PC-9 (cell line): ENCODE measurements around the gene SERPING1. TPM values are rescaled to one million over a fixed set of nuclear protein-coding genes. Genes with fewer than 3 reads are reported as not detected.

Source experiments
- BruUV-seq: library from RNA; stranded (reverse); fragments of 400-500 nt; replicated peaks from 2 replicates; lab custom pipeline; 2021; lab: Mats Ljungman, UMichigan
- CTCF ChIA-PET: fragments of 300-600 bp; sonication (Branson Sonifier 250); formaldehyde crosslinking; loops from one replicate; lab custom pipeline; 2022; ENCODE audit warnings: antibody characterized with exemption; lab: Charles Lee
- POLR2A ChIA-PET: fragments of 300-600 bp; sonication (Branson Sonifier 250); formaldehyde crosslinking; loops from one replicate; lab custom pipeline; 2022; ENCODE audit warnings: antibody characterized with exemption; ENCODE audit not compliant: unreplicated experiment; lab: Charles Lee
- DNase-seq, 2 experiments: peaks; one replicate each; pipeline versions ENCODE4 v3.0.0 to v3.0.0-alpha.2; 2015 to 2022; ENCODE audit warnings: mixed read lengths in 1 of 2
- H2AFZ ChIP-seq: fragments of 200-600 bp; sonication (generic); 2 replicates; pipeline ENCODE4 v1.8.1; 2017; ENCODE audit warnings: antibody characterized with exemption
- H3F3A ChIP-seq: fragments of 200-600 bp; sonication (generic); 2 replicates; pipeline ENCODE4 v1.8.1; 2017; ENCODE audit warnings: antibody characterized with exemption, mild to moderate bottlenecking, low read depth; ENCODE audit not compliant: insufficient read depth
- H3K27ac ChIP-seq: fragments of 200-600 bp; sonication (generic); 2 replicates; pipeline ENCODE4 v1.6.1; 2016; ENCODE audit warnings: mixed run types
- H3K27me3 ChIP-seq: fragments of 200-600 bp; sonication (generic); 2 replicates; pipeline ENCODE4 v1.6.1; 2016; ENCODE audit warnings: low read depth, mixed run types; ENCODE audit not compliant: insufficient read depth
- H3K36me3 ChIP-seq: fragments of 200-600 bp; sonication (generic); 2 replicates; pipeline ENCODE4 v1.6.1; 2016; ENCODE audit warnings: low read depth, mixed run types
- H3K4me1 ChIP-seq: fragments of 200-600 bp; sonication (generic); replicated peaks from 2 replicates; pipeline ENCODE4 v1.6.1; 2016; ENCODE audit warnings: mixed run types; ENCODE audit not compliant: insufficient read depth
- H3K4me2 ChIP-seq: fragments of 200-600 bp; sonication (generic); 2 replicates; pipeline ENCODE4 v1.6.1; 2017; ENCODE audit warnings: mixed run types
- H3K4me3 ChIP-seq: fragments of 200-600 bp; sonication (generic); 2 replicates; pipeline ENCODE4 v1.6.1; 2016; ENCODE audit warnings: mixed run types
- H3K79me2 ChIP-seq: fragments of 200-600 bp; sonication (generic); 2 replicates; pipeline ENCODE4 v1.6.1; 2017; ENCODE audit warnings: low read depth, mixed run types
- H3K9me2 ChIP-seq: fragments of 200-600 bp; sonication (generic); 2 replicates; pipeline ENCODE4 v1.8.1; 2017; ENCODE audit warnings: mild to moderate bottlenecking; ENCODE audit not compliant: insufficient read depth
- H3K9me3 ChIP-seq: fragments of 200-600 bp; sonication (generic); 2 replicates; pipeline ENCODE4 v1.8.1; 2016; ENCODE audit warnings: low read depth; ENCODE audit not compliant: insufficient read depth
- H4K20me1 ChIP-seq: fragments of 200-600 bp; sonication (generic); 2 replicates; pipeline ENCODE4 v1.8.1; 2017; ENCODE audit not compliant: insufficient read depth
- CTCF ChIP-seq: fragments of 200-600 bp; sonication (generic); conservative IDR thresholded peaks from 2 replicates; pipeline ENCODE4 v1.6.1; 2017; ENCODE audit warnings: mixed run types, antibody characterized with exemption, mild to moderate bottlenecking, moderate library complexity
- EZH2 ChIP-seq: fragments of 200-600 bp; sonication (generic); IDR thresholded peaks from 2 replicates; pipeline ENCODE4 v1.8.0; 2017; ENCODE audit warnings: antibody characterized with exemption, low read depth
- intact Hi-C: fragments of 100-400 bp; cut with micrococcal nuclease; formaldehyde crosslinking; loops from one replicate; pipeline ENCODE4 v1.10.0; 2022; ENCODE audit not compliant: unreplicated experiment
- total RNA-seq: library from RNA; stranded (reverse); gene quantifications from 2 replicates; pipeline ENCODE4 v1.2.3, GENCODE V29; 2021

Gene SERPING1
- total RNA-seq, 1 experiment from 2014 or later = 3.1 TPM

- H4K20me1 ChIP-seq = no peaks in the 10 kb centered on the region
- H3K79me2 ChIP-seq = no peaks in the 10 kb centered on the region
- H3K9me2 ChIP-seq = no peaks in the 10 kb centered on the region
- no TSS peak for BruUV-seq
- H3K4me1 ChIP-seq = no peaks in the 10 kb centered on the region
- ChIA-PET CTCF (no interaction called here), POLR2A (no interaction called here)
- no peak for TF ChIP-seq CTCF
- no peak for TF ChIP-seq EZH2
- H3K9me3 ChIP-seq = no peaks in the 10 kb centered on the region; the same call in 1 of the 2 replicates
- DNase-seq = no peak
- intact Hi-C loops = no loop called here
- no peaks in the 10 kb centered on the region for H3F3A ChIP-seq
- no peak overlapping the region for H3K27ac ChIP-seq
- H3K4me3 ChIP-seq = no peak overlapping the region
- H3K36me3 ChIP-seq = no peaks in the 10 kb centered on the region
- no peak overlapping the region for H3K4me2 ChIP-seq
- peaks cover 41% of the 10 kb centered on the region for H3K27me3 ChIP-seq
- H2AFZ ChIP-seq = no peak overlapping the region
Measured at GRCh38 chr11:57616595-57616994, 19.1 kb downstream of the SERPING1 start.

DNA sequence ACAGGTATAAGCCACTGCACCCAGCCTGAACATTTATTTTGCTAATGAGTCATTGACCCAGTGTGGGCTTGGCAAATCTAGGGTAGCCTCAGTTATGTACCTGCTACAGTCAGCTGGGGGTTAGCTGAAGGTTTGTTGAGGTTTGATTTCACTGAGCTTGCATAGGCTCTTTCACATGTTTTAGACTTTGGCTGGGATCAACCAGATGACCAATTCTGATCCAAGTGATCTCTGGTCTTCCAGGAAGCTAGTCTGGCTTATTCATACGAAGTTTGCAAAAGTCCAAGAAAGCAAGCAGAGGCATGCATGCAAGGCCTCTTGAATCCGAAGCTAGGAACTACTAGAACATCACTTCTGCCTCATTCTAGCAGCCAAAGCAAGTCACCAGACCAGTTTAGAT is 21.0 kb downstream of the SERPING1 start:
- DNase-seq = no peak
- TF ChIP-seq EZH2 (no peak), CTCF (no peak)
- POLR2A ChIA-PET = no interaction called here
- Histone ChIP-seq H3K4me3 (no peak overlapping the region), H3K9me2 (no peaks in the 10 kb centered on the region), H3K79me2 (no peaks in the 10 kb centered on the region), H3K4me2 (no peak overlapping the region), H3K27ac (no peak overlapping the region), H2AFZ (no peak overlapping the region), H3K9me3 (no peaks in the 10 kb centered on the region; the same call in 1 of the 2 replicates), H3F3A (no peaks in the 10 kb centered on the region), H4K20me1 (no peaks in the 10 kb centered on the region), H3K27me3 (peaks cover 26% of the 10 kb centered on the region; the same call in 1 of the 2 replicates), H3K4me1 (no peaks in the 10 kb centered on the region), H3K36me3 (no peaks in the 10 kb centered on the region)
- no TSS peak for BruUV-seq
- CTCF ChIA-PET = no interaction called here
- intact Hi-C loops = no loop called here

DNA sequence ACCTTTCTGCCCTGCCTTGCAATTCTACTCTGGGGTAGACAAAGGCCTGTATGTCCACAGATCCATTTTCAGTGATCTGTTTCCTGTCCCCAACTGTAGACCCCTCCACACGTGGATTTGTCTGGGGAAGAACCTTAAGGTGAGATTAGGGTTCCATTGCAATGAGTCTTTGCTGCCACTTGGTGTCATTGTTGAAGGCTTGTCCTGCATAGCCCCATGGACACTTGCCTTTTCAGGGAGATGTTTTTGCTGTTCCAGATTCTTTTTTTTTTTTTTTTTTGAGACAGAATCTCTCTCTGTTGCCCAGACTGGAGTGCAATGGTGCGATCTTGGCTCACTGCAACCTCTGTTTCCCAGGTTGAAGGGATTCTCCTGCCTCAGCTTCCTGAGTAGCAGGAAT is 21.8 kb downstream of the SERPING1 start:
- intact Hi-C loops = no loop called here
- Histone ChIP-seq H3K9me2 (no peaks in the 10 kb centered on the region), H3K9me3 (no peaks in the 10 kb centered on the region; the same call in 1 of the 2 replicates), H3F3A (no peaks in the 10 kb centered on the region), H3K36me3 (no peaks in the 10 kb centered on the region), H3K4me2 (no peak overlapping the region), H4K20me1 (no peaks in the 10 kb centered on the region), H3K4me3 (no peak overlapping the region), H3K27me3 (0 out of 2 replicates have a peak, but pooled peaks cover 20% of the 10 kb centered on the region), H3K4me1 (no peaks in the 10 kb centered on the region), H2AFZ (no peak overlapping the region), H3K27ac (no peak overlapping the region), H3K79me2 (no peaks in the 10 kb centered on the region)
- ChIA-PET CTCF (interaction anchor here (0.7 kb wide), 1 partner anchor 21 kb away, joined by 3 read pairs; no protein-coding TSS in a partner anchor), POLR2A (no interaction called here)
- TF ChIP-seq EZH2 (no peak), CTCF (no peak)
- BruUV-seq = no TSS peak
- DNase-seq = no peak
